ENCODE measurements around the gene SLC6A12.

Gene SLC6A12

GRCh38 chr12:234019-234418 lies 20.1 kb upstream of the SLC6A12 start:
- Histone ChIP-seq H3K4me3 (ENCODE audit: low read depth in 1 of 2, low read length in 2 of 2) (no peak overlapping the region), H3K27me3 (ENCODE audit: control insufficient read depth in 1 of 2, insufficient read depth in 2 of 2, low read length in 2 of 2) (no peaks in the 10 kb centered on the region), H3K36me3 (ENCODE audit: insufficient read depth, low read length) (no peaks in the 10 kb centered on the region), H3K9me3 (ENCODE audit: low read length) (no peaks in the 10 kb centered on the region), H3K9ac (ENCODE audit: low read length) (no peak overlapping the region), H3K4me1 (ENCODE audit: insufficient read depth, low read length) (no peaks in the 10 kb centered on the region), H3K27ac (ENCODE audit: low read depth, low read length) (no peak overlapping the region)

GRCh38 chr12:233615-233968 lies 19.6 kb upstream of the SLC6A12 start:
- no peak overlapping the region for H3K27ac ChIP-seq (ENCODE audit: low read depth, low read length)
- H3K9me3 ChIP-seq (ENCODE audit: low read length), result no peaks in the 10 kb centered on the region
- H3K9ac ChIP-seq (ENCODE audit: low read length), result no peak overlapping the region
- H3K36me3 ChIP-seq (ENCODE audit: insufficient read depth, low read length), result no peaks in the 10 kb centered on the region
- no peak overlapping the region for H3K4me3 ChIP-seq (ENCODE audit: low read depth in 1 of 2, low read length in 2 of 2)
- H3K27me3 ChIP-seq (ENCODE audit: control insufficient read depth in 1 of 2, insufficient read depth in 2 of 2, low read length in 2 of 2), result no peaks in the 10 kb centered on the region
- H3K4me1 ChIP-seq (ENCODE audit: insufficient read depth, low read length), result no peaks in the 10 kb centered on the region

GRCh38 chr12:232731-233614 lies 19.0 kb upstream of the SLC6A12 start:
- Histone ChIP-seq H3K27me3 (ENCODE audit: control insufficient read depth in 1 of 2, insufficient read depth in 2 of 2, low read length in 2 of 2) (no peaks in the 10 kb centered on the region), H3K9ac (ENCODE audit: low read length) (no peak overlapping the region), H3K4me1 (ENCODE audit: insufficient read depth, low read length) (no peaks in the 10 kb centered on the region), H3K36me3 (ENCODE audit: insufficient read depth, low read length) (no peaks in the 10 kb centered on the region), H3K27ac (ENCODE audit: low read depth, low read length) (no peak overlapping the region), H3K4me3 (ENCODE audit: low read depth in 1 of 2, low read length in 2 of 2) (no peak overlapping the region), H3K9me3 (ENCODE audit: low read length) (no peaks in the 10 kb centered on the region)

- Histone ChIP-seq H3K9ac (ENCODE audit: low read length) (no peak overlapping the region), H3K4me3 (ENCODE audit: low read depth in 1 of 2, low read length in 2 of 2) (no peak overlapping the region), H3K9me3 (ENCODE audit: low read length) (no peaks in the 10 kb centered on the region), H3K4me1 (ENCODE audit: insufficient read depth, low read length) (no peaks in the 10 kb centered on the region), H3K27ac (ENCODE audit: low read depth, low read length) (no peak overlapping the region), H3K27me3 (ENCODE audit: control insufficient read depth in 1 of 2, insufficient read depth in 2 of 2, low read length in 2 of 2) (peaks cover 0 to 4% of the 10 kb centered on the region in 2 donors), H3K36me3 (ENCODE audit: insufficient read depth, low read length) (no peaks in the 10 kb centered on the region)
Observed at GRCh38 chr12:230925-231671, 17.1 kb upstream of the SLC6A12 start.

DNA sequence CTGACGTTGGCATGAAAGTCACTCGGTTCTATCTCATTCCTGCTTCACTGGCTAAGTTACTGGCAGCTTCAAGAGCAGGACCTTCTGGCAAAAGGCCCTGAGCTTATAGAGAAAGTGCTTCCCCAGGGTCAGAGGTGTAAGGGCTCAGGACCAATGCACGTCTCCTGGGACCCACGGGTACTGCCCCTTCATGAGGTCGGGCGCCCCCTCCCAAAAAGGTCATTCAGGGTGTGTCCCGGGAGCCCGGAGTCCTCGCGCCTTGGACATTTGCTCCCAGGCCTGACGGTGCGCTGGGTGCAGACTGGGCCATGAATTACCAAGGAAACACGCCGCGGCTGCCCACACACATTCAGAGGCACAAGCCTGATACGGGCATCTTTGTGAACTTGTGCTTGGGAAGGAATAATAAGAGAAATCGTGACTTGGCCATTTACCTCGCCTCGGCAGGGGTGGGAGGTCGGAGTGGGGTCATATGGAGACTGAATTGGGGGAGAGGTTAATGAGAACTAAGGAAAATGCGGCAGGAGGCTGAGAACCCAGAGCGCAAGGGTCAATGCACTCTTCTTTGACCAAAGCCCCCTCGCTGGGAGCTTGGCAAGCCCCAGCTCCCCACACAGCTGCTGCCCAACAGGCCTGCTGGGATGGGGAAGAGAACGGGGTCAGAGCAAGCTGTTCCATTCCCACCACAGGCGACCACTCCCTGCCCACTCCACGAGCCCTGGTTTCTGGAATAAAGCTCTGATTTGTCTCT lies 15.7 kb upstream of the SLC6A12 start:
- no peak overlapping the region for H3K4me3 ChIP-seq (ENCODE audit: low read depth in 1 of 2, low read length in 2 of 2)
- no peaks in the 10 kb centered on the region for H3K9me3 ChIP-seq (ENCODE audit: low read length)
- H3K27me3 ChIP-seq (ENCODE audit: control insufficient read depth in 1 of 2, insufficient read depth in 2 of 2, low read length in 2 of 2), result peaks cover 0 to 4% of the 10 kb centered on the region in 2 donors
- no peaks in the 10 kb centered on the region for H3K36me3 ChIP-seq (ENCODE audit: insufficient read depth, low read length)
- no peak overlapping the region for H3K9ac ChIP-seq (ENCODE audit: low read length)
- H3K4me1 ChIP-seq (ENCODE audit: insufficient read depth, low read length), result no peaks in the 10 kb centered on the region
- H3K27ac ChIP-seq (ENCODE audit: low read depth, low read length), result no peak overlapping the region

- H3K4me3 ChIP-seq (ENCODE audit: low read depth in 1 of 2, low read length in 2 of 2), result no peak overlapping the region
- no peak overlapping the region for H3K9ac ChIP-seq (ENCODE audit: low read length)
Observed at GRCh38 chr12:228846-229200, 14.9 kb upstream of the SLC6A12 start.

GRCh38 chr12:227923-228845 lies 14.2 kb upstream of the SLC6A12 start:
- Histone ChIP-seq H3K9ac (ENCODE audit: low read length) (no peak overlapping the region), H3K36me3 (ENCODE audit: insufficient read depth, low read length) (no peaks in the 10 kb centered on the region), H3K27ac (ENCODE audit: low read depth, low read length) (no peak overlapping the region), H3K4me3 (ENCODE audit: low read depth in 1 of 2, low read length in 2 of 2) (no peak overlapping the region), H3K9me3 (ENCODE audit: low read length) (no peaks in the 10 kb centered on the region), H3K27me3 (ENCODE audit: control insufficient read depth in 1 of 2, insufficient read depth in 2 of 2, low read length in 2 of 2) (peaks cover 0 to 4% of the 10 kb centered on the region in 2 donors), H3K4me1 (ENCODE audit: insufficient read depth, low read length) (no peaks in the 10 kb centered on the region)

More at GRCh38 chr12:228846-229200, 14.9 kb upstream of the SLC6A12 start:
- H3K9me3 ChIP-seq (ENCODE audit: low read length), result no peaks in the 10 kb centered on the region
- no peak overlapping the region for H3K27ac ChIP-seq (ENCODE audit: low read depth, low read length)
- no peaks in the 10 kb centered on the region for H3K4me1 ChIP-seq (ENCODE audit: insufficient read depth, low read length)
- H3K27me3 ChIP-seq (ENCODE audit: control insufficient read depth in 1 of 2, insufficient read depth in 2 of 2, low read length in 2 of 2), result peaks cover 0 to 4% of the 10 kb centered on the region in 2 donors
- no peaks in the 10 kb centered on the region for H3K36me3 ChIP-seq (ENCODE audit: insufficient read depth, low read length)

- Histone ChIP-seq H3K4me3 (ENCODE audit: low read depth in 1 of 2, low read length in 2 of 2) (no peak overlapping the region), H3K9me3 (ENCODE audit: low read length) (no peaks in the 10 kb centered on the region), H3K9ac (ENCODE audit: low read length) (no peak overlapping the region), H3K36me3 (ENCODE audit: insufficient read depth, low read length) (no peaks in the 10 kb centered on the region), H3K4me1 (ENCODE audit: insufficient read depth, low read length) (no peaks in the 10 kb centered on the region), H3K27ac (ENCODE audit: low read depth, low read length) (no peak overlapping the region), H3K27me3 (ENCODE audit: control insufficient read depth in 1 of 2, insufficient read depth in 2 of 2, low read length in 2 of 2) (peaks cover 0 to 4% of the 10 kb centered on the region in 2 donors)
Observed at GRCh38 chr12:227286-227915, 13.4 kb upstream of the SLC6A12 start.

- H3K4me1 ChIP-seq (ENCODE audit: insufficient read depth, low read length), result no peaks in the 10 kb centered on the region
- no peaks in the 10 kb centered on the region for H3K9me3 ChIP-seq (ENCODE audit: low read length)
- no peak overlapping the region for H3K9ac ChIP-seq (ENCODE audit: low read length)
- H3K27ac ChIP-seq (ENCODE audit: low read depth, low read length), result no peak overlapping the region
- H3K27me3 ChIP-seq (ENCODE audit: control insufficient read depth in 1 of 2, insufficient read depth in 2 of 2, low read length in 2 of 2), result peaks cover 0 to 4% of the 10 kb centered on the region in 2 donors
- no peaks in the 10 kb centered on the region for H3K36me3 ChIP-seq (ENCODE audit: insufficient read depth, low read length)
- H3K4me3 ChIP-seq (ENCODE audit: low read depth in 1 of 2, low read length in 2 of 2), result no peak overlapping the region
Observed at GRCh38 chr12:226401-226800, 12.4 kb upstream of the SLC6A12 start.

- Histone ChIP-seq H3K9ac (ENCODE audit: low read length) (no peak overlapping the region), H3K4me3 (ENCODE audit: low read depth in 1 of 2, low read length in 2 of 2) (no peak overlapping the region), H3K27me3 (ENCODE audit: control insufficient read depth in 1 of 2, insufficient read depth in 2 of 2, low read length in 2 of 2) (peaks cover 0 to 4% of the 10 kb centered on the region in 2 donors), H3K4me1 (ENCODE audit: insufficient read depth, low read length) (no peaks in the 10 kb centered on the region), H3K9me3 (ENCODE audit: low read length) (no peaks in the 10 kb centered on the region), H3K27ac (ENCODE audit: low read depth, low read length) (no peak overlapping the region), H3K36me3 (ENCODE audit: insufficient read depth, low read length) (no peaks in the 10 kb centered on the region)
Observed at GRCh38 chr12:225012-225411, 11.1 kb upstream of the SLC6A12 start.

Measured in muscle layer of colon (tissue), 2 donors.